PFSK-1 (cell line): ENCODE data around the gene HNRNPA3.

Source experiments
- POLR2AphosphoS5 ChIP-seq: IDR thresholded peaks from 2 replicates; pipeline ENCODE4 v1.6.1; 2012; ENCODE audit warnings: low read depth, mild to moderate bottlenecking, control low read depth, low read length, moderate library complexity
- SIN3A ChIP-seq: IDR thresholded peaks from 2 replicates; pipeline ENCODE4 v1.6.1; 2012; ENCODE audit warnings: mild to moderate bottlenecking, low read length, moderate library complexity, borderline replicate concordance; ENCODE audit not compliant: insufficient read depth
- TAF1 ChIP-seq: IDR thresholded peaks from 2 replicates; pipeline ENCODE4 v1.6.1; 2012; ENCODE audit warnings: low read length, control low read depth, borderline replicate concordance; ENCODE audit not compliant: insufficient read depth
- TF ChIP-seq, protein P1 (sequence below), 2 experiments: IDR thresholded peaks; 2 replicates each; pipeline versions ENCODE4 v1.6.1 to v1.8.0; 2011 to 2012; ENCODE audit warnings: low read depth in 2 of 2, low read length in 2 of 2, control low read depth in 1 of 2, inconsistent platforms in 1 of 2, mild to moderate bottlenecking in 1 of 2, moderate library complexity in 1 of 2; ENCODE audit not compliant: insufficient read depth in 1 of 2

DNA sequence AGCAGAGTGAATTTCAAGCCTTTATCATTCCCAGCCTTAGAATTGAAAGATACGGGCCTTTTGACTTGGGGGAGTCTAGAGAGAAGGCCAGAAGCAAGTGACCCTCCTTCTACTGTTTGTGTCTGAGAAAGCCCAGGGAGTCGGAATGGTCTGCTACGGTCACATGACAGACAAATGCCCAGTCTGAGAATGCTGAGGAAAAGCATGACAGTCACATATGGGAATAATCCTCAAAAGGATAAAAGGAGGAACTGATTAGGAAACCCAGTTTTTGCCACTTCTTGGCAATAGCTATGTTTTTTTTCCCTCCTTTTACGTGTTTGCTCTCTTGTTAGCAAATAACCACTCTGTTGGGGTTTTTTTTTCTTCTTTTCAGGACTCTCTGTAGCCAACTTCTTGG, 38.1 kb upstream of the HNRNPA3 start:
- TF ChIP-seq POLR2AphosphoS5 (no peak), TAF1 (no peak), SIN3A (no peak)
- TF ChIP-seq, protein P1, sequence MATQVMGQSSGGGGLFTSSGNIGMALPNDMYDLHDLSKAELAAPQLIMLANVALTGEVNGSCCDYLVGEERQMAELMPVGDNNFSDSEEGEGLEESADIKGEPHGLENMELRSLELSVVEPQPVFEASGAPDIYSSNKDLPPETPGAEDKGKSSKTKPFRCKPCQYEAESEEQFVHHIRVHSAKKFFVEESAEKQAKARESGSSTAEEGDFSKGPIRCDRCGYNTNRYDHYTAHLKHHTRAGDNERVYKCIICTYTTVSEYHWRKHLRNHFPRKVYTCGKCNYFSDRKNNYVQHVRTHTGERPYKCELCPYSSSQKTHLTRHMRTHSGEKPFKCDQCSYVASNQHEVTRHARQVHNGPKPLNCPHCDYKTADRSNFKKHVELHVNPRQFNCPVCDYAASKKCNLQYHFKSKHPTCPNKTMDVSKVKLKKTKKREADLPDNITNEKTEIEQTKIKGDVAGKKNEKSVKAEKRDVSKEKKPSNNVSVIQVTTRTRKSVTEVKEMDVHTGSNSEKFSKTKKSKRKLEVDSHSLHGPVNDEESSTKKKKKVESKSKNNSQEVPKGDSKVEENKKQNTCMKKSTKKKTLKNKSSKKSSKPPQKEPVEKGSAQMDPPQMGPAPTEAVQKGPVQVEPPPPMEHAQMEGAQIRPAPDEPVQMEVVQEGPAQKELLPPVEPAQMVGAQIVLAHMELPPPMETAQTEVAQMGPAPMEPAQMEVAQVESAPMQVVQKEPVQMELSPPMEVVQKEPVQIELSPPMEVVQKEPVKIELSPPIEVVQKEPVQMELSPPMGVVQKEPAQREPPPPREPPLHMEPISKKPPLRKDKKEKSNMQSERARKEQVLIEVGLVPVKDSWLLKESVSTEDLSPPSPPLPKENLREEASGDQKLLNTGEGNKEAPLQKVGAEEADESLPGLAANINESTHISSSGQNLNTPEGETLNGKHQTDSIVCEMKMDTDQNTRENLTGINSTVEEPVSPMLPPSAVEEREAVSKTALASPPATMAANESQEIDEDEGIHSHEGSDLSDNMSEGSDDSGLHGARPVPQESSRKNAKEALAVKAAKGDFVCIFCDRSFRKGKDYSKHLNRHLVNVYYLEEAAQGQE (IDR thresholded peaks at IDR 0.05; ENCODE audit: insufficient read depth in 1 of 2, low read depth in 2 of 2, low read length in 2 of 2): no peak
